GM19455 (cell line): Measurements from ENCODE around the gene RAC2.

Source experiments
- ATAC-seq: cut with Tn5 transposase; IDR thresholded peaks from one replicate; pipeline ENCODE4 v1.9.1; 2021; ENCODE audit not compliant: unreplicated experiment

The RAC2 gene

GRCh38 chr22:37244114-37244921 is at the start of gene RAC2:
RAC2 (minus strand) TSS chr22:37244269; CDS start chr22:37244148, 121 bp downstream.
- ATAC-seq: peak; percentile 47

- no peak for ATAC-seq
These were observed 49.1 kb upstream of the RAC2 start for GRCh38 chr22:37293172-37293571.

GRCh38 chr22:37292641-37293040 is 48.6 kb upstream of the RAC2 start:
- ATAC-seq: no peak

DNA sequence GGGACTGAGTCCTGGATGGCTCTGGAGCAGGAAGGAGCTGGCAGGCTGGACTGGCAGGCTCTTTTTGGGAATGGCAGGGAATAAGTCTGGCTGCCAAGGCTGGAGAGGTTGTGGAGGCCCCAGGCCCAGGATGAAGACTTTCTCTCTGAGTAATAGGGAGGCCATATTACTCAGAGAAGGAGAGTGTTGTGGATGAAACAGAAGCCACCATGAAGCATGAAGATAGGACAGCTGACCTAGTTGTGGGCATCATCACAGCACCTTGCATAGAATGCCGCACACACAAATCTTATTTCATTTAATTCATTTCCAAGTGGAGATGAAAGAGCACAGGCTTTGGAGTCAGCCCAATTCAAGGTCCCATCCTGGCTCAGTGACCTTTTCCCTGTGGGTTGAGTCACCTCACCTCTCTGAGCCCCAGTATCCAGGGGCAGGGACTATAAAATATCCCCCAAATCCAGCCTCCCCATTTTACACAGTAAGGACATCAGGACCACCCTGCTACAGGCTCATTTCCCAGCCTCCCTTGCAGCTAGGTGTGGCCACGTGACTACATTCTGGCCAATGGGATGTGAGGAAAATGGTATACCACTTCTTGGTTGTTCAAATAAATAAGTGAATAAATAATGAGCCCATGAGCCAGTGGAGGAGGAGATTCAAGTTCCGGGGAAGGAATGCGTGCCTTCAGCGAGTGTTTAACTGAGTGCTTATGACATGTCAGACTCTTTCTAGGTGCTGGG is 47.7 kb upstream of the RAC2 start:
- ATAC-seq: no peak

- ATAC-seq: no peak
These were observed 46.7 kb upstream of the RAC2 start for GRCh38 chr22:37290737-37291136.

- no peak for ATAC-seq
These were observed 45.2 kb upstream of the RAC2 start for GRCh38 chr22:37289156-37289735.

GRCh38 chr22:37288521-37288920 is 44.5 kb upstream of the RAC2 start:
- ATAC-seq: no peak

GRCh38 chr22:37287550-37287951 is 43.5 kb upstream of the RAC2 start:
- ATAC-seq: no peak

- ATAC-seq: no peak
These were observed 41.9 kb upstream of the RAC2 start for GRCh38 chr22:37285937-37286336.

- no peak for ATAC-seq
These were observed 40.8 kb upstream of the RAC2 start for GRCh38 chr22:37284805-37285355.

GRCh38 chr22:37284126-37284804 is 40.2 kb upstream of the RAC2 start:
- ATAC-seq: no peak

DNA sequence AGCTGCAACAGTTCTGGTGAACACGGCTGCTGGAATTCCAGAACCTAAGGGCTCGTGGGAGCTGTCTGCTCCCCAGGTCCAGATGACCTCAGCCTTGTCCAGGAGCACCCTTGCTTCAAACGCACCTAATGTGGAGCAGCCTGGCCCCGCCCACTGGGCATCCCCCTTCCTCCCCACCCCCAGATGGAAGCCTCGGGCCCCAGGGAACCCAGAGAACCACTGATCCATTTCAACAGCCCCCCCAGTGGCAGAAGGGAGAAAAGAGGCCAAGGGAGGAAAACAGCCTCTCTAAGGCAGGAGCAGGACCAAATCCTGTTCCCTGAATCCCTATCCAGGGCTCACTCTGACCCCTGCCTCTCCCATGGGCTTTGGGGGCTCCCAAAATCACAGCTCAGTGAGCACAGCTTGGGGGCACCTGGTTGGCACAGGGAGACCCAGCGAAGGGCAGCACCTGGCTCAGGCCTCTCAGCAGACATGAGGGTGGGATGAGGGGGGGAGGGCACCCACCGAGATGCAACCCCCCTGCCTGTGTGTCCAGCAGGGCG is 39.4 kb upstream of the RAC2 start:
- ATAC-seq: no peak

DNA sequence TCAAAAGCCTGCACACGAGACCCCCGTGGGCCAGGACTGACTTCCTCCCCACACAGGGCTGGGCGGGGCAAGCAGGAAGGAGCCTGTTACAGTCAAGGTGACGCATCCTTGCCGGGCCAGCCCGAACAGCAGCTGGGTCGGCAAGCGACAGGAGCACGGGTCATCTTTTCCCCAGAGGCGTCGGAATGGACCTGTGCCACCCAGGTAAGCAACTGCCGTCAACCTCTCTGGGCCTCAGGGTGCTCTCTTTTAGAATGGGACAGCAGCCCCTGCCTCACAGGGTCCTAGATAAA is 38.3 kb upstream of the RAC2 start, which contains the start of gene CYTH4:
TSS of gene CYTH4 (plus strand) at position 124 of the 293 bp plus-strand sequence. CDS start at position 186, 62 bp downstream.
- ATAC-seq: peak; percentile 57

GRCh38 chr22:37281646-37282384 is 37.7 kb upstream of the RAC2 start:
- ATAC-seq: no peak

GRCh38 chr22:37281195-37281594 is 37.1 kb upstream of the RAC2 start:
- ATAC-seq: no peak

DNA sequence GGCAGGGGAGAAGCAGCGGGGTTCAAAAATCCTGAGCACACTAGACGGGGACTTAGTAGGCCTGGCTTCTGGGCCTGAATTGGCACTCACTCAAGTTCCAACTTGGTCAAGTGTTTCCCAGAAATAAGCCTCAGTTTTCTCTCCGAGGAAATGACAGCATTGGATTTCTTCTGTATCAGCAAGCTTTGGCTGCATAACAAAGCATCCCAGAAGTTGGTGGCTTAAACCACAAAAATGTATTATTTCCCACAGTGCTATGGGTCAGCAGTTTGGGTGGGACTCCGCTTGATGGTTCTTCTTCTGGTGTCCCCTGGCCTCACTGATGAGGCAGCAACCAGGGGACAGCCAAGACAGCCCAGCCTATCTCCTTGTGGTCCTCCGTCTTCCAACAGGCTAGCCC is 36.6 kb upstream of the RAC2 start:
- ATAC-seq: no peak

DNA sequence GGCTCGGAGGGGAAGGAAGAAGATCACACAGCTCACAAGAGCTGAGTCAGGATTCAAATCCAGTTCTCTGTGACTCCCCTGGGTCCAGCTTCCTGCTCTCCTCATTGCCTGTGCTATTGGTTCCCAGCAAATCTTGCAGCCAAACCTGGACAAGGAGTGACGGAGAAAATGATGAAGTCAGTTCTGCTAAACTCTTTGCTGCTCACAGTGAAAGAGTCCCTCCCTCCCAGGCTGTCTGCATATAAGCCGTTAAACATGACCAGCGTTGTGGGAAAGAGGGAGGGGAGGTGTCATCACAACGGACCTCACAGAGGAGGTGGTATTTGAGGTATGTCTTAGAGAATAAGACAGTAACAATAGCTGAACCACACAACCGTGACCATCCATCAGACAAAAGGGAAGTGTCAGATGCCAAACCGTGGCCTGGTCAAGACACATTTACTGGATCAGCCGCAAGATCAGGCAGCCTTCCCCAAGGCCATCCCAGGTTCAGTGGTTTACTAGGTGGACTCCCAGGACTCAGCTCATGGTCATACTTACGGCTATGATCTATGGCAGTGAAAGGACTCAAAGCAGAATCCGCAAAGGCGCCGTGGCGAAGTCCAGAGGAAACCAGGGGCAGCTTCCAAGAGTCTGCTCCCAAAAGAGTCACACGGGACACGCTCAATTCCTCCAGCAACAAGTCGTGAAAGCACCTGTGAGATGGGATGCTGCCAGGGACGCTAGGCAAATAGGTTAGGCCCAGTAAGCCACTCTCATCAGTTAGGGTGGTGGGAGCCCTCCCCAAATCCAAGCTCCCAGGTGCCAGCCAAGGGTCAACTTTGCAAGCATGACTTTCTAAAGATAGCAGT is 35.5 kb upstream of the RAC2 start:
- ATAC-seq: no peak

DNA sequence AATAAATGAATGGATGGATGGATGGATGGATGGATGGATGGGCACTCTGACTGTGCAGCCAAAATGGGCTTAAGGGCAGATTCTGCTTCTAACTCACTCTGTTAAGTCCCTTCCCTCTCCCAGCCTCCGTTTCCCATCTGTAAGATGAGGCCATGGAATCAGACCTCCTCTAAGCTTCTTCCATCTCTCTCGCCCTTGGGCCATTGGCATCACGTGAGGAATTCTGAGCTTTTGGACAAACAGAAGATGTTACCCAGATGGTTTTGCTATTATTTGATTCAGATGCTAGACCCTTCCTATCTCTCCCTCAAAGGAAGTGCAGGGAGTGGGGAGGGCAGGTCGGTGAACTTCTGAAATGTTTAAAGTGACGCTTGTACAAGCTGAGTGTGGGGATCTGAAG is 34.2 kb upstream of the RAC2 start:
- no peak for ATAC-seq

- ATAC-seq: no peak
These were observed 33.3 kb upstream of the RAC2 start for GRCh38 chr22:37277384-37277783.
